ENCODE measurements around the gene BEAN1.

GRCh38 chr16:66408163-66409048, 18.7 kb upstream of the BEAN1 start:
- TF ChIP-seq, protein P1, sequence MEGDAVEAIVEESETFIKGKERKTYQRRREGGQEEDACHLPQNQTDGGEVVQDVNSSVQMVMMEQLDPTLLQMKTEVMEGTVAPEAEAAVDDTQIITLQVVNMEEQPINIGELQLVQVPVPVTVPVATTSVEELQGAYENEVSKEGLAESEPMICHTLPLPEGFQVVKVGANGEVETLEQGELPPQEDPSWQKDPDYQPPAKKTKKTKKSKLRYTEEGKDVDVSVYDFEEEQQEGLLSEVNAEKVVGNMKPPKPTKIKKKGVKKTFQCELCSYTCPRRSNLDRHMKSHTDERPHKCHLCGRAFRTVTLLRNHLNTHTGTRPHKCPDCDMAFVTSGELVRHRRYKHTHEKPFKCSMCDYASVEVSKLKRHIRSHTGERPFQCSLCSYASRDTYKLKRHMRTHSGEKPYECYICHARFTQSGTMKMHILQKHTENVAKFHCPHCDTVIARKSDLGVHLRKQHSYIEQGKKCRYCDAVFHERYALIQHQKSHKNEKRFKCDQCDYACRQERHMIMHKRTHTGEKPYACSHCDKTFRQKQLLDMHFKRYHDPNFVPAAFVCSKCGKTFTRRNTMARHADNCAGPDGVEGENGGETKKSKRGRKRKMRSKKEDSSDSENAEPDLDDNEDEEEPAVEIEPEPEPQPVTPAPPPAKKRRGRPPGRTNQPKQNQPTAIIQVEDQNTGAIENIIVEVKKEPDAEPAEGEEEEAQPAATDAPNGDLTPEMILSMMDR (IDR thresholded peaks at IDR 0.05; ENCODE audit: insufficient read depth, low read depth, low read length) = no peak
- TF ChIP-seq EZH2 (IDR thresholded peaks at IDR 0.05; ENCODE audit: insufficient read depth, low read length) = no peak

Measured in astrocyte (in vitro differentiated cells and primary cell).